Cardiac fibroblast (primary cell): ENCODE results near the gene FARS2.

Source experiments
- DNase-seq, 2 donors: peaks; one replicate each; pipeline versions ENCODE4 v3.0.0 to v3.0.0-alpha.2; 2010; ENCODE audit warnings: low read depth in 2 of 2
- H3K4me3 ChIP-seq, 2 donors: replicated peaks in 1 of 2; 1 replicate in 1 of 2; 2 replicates in 1 of 2; pipeline ENCODE4 v1.5.1; 2011; ENCODE audit warnings: low read depth in 2 of 2, low read length in 2 of 2, mild to moderate bottlenecking in 2 of 2, moderate library complexity in 1 of 2
- TF ChIP-seq, protein P1 (sequence below): IDR thresholded peaks from one replicate; pipeline ENCODE4 v1.5.1; 2011; ENCODE audit warnings: low read depth, mild to moderate bottlenecking, low read length, inconsistent platforms

The FARS2 gene

DNA sequence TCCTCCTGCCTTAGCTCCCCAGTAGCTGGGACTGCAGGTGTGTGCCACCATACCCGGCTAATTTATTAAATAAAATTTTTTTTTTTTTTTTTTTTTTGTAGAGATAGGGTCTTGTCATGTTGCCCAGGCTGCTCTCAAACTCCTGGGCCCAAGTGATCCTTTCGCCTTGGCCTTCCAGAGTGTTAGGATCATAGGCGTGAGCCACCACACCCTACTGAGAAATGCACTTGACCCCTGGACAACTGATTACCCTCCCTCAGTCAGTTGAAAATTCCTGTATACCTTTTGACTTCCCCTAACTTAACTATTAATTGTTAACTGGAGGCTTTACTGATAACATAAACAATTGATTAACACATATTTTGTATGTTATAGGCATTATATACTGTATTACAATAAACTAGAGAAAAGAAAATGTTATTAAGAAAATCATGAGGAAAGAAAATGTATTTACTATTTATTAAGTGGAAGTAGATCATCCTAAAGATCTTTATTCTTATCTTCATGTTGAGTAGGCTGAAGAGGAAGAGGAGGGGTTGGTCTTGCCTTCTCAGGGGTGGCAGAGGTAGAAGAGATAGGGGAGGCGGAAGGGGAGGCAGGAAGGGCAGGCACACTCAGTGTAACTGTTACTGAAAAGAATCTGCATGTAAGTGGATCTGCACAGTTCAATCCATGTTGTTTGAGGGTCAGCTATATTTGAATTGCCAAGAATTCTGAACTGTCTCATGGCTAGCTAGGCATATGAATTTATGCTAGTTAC, 104.3 kb downstream of the FARS2 start:
- no peak for DNase-seq
- H3K4me3 ChIP-seq: no peak overlapping the region
- TF ChIP-seq, protein P1, sequence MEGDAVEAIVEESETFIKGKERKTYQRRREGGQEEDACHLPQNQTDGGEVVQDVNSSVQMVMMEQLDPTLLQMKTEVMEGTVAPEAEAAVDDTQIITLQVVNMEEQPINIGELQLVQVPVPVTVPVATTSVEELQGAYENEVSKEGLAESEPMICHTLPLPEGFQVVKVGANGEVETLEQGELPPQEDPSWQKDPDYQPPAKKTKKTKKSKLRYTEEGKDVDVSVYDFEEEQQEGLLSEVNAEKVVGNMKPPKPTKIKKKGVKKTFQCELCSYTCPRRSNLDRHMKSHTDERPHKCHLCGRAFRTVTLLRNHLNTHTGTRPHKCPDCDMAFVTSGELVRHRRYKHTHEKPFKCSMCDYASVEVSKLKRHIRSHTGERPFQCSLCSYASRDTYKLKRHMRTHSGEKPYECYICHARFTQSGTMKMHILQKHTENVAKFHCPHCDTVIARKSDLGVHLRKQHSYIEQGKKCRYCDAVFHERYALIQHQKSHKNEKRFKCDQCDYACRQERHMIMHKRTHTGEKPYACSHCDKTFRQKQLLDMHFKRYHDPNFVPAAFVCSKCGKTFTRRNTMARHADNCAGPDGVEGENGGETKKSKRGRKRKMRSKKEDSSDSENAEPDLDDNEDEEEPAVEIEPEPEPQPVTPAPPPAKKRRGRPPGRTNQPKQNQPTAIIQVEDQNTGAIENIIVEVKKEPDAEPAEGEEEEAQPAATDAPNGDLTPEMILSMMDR: no peak

DNA sequence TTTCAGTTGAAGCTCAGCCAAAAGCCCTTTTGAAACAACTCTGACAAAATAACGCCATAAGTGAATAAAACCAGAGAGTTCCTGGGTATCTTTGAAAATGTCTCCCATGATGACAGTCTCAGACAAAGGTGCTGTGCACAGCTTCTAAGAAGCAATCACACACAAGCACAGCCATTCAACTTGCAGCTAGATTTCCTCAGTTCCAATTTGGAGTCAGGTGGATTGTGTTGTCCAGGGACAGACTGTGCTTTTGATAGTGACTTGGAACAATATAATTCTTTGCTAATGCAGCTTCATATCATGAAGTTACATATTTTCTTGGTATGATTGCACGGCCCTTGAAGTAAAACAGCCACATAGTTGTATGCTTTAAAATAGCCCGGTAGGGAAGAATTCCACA, 105.6 kb downstream of the FARS2 start:
- no peak for DNase-seq
- TF ChIP-seq, protein P1: no peak
- H3K4me3 ChIP-seq: no peak overlapping the region

DNA sequence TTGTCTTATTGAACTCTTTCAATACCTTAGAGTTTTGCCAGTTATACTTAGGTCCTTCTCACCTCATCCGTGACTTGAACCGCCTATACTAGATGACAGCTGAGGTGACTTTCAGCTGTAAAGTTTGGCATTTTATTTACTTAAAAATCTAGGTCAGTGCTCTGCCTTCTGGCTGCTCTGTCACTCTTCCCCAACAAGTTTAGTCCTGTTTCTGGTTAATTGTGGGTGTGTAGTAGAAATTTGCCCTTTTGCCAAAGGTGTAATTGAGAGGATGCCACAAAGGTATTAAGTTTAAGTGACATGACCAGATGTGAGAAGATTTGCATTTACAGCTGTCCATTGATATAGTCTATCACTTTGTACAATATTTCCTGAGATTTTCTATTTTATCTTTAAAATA, 106.2 kb downstream of the FARS2 start:
- H3K4me3 ChIP-seq: no peak overlapping the region
- TF ChIP-seq, protein P1: no peak
- no peak for DNase-seq

DNA sequence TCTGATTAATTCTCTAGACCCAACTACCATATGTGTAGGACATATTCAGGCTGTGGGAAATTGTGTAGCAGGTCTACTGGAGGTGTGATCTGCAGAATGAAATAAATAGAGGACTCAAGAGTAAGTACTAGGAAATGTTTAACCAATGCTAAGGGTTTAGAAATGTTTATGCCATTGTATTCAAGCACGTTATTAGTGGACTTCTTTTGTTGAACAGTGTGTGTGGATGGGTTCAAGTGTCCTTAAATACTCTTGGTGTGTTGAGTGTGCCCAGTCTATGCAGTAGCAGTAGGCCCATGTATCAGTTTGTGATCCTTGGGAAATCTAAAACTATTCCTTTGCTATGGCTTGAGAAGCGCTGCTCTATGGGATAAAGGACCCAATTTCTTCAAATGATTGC, 112.1 kb downstream of the FARS2 start:
- H3K4me3 ChIP-seq: no peak overlapping the region
- no peak for DNase-seq
- TF ChIP-seq, protein P1: no peak

DNA sequence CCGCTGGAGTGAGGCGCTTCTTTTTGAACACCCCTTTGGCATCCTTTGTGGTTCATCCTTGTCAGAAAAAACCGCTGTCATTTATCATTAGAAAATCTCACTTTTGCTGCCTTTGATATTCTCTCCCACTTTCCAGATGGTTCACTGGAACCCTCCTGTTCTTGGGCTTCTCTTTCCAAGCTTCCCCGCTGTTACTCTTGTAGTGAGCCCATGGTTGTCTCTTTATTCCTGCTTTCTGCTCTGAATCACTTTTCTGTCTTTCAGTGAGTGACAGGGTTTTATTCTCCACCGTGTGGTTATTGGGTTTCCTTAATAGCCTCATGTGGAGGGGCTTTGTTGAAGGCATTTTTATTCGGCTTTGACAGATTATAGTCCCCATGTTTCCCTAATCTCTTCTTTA, 117.0 kb downstream of the FARS2 start:
- no peak for DNase-seq

DNA sequence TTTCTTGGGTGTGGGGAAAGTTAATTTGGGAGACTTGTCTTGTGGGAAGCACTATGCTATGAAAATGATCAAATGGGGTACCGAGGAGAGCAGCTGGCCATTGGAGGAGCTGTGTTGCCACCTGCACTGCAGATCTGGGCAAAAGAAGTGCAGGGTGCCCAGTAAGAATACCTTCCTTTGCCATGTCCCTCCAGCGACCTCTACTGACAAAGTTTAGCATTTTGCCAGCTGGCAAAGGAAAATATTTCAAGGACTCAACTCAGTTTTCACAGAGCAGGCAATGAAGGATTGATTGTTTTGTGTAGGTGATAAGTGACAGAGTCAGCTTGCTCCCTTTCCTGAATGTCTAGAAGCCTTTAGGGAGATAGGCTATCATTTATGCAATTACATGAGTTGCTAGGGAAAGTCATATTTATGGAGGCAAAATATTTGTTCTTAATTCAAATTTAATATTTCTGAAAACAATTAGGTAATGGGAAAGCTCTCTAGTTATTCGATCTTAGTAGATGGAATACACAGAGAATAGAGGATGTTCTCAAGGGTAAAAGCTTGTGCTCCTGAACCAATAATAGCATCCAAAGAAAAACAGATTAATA, 118.4 kb downstream of the FARS2 start:
- DNase-seq: peak; percentile 56 to 58
- TF ChIP-seq, protein P1: peak; percentile 80
- H3K4me3 ChIP-seq: no peak overlapping the region

More for the DNA sequence above, 117.0 kb downstream of the FARS2 start:
- TF ChIP-seq, protein P1: no peak
- no peak overlapping the region for H3K4me3 ChIP-seq
